GM21381 (cell line): Measurements from ENCODE around the gene CCDC51.

ENCODE experiments used
- ATAC-seq: cut with Tn5 transposase; IDR thresholded peaks from one replicate; pipeline ENCODE4 v1.9.1; 2021; ENCODE audit warnings: mild to moderate bottlenecking, moderate library complexity; ENCODE audit not compliant: unreplicated experiment

CCDC51 gene

GRCh38 chr3:48435223-48435595 lies 4.7 kb downstream of the CCDC51 start:
- no peak for ATAC-seq

GRCh38 chr3:48434591-48435222 lies 5.2 kb downstream of the CCDC51 start:
- ATAC-seq = no peak

- no peak for ATAC-seq
These were observed 6.3 kb downstream of the CCDC51 start for GRCh38 chr3:48433472-48434118.

GRCh38 chr3:48432411-48433371 lies 7.2 kb downstream of the CCDC51 start:
- ATAC-seq = no peak

GRCh38 chr3:48431224-48432029 lies 8.5 kb downstream of the CCDC51 start:
- ATAC-seq = no peak

GRCh38 chr3:48430708-48431101 lies 9.2 kb downstream of the CCDC51 start:
- ATAC-seq = no peak

GRCh38 chr3:48429960-48430707 lies 9.8 kb downstream of the CCDC51 start, which contains the start of gene PLXNB1:
PLXNB1 (minus strand) TSS chr3:48430086; CDS start chr3:48424611, 5,475 bp downstream.
- no peak for ATAC-seq

- peak; percentile 38 for ATAC-seq
These were observed 10.5 kb downstream of the CCDC51 start for GRCh38 chr3:48429317-48429959.

GRCh38 chr3:48428572-48429316 lies 11.2 kb downstream of the CCDC51 start:
- ATAC-seq = peak; percentile 47

- ATAC-seq = no peak
These were observed 11.8 kb downstream of the CCDC51 start for GRCh38 chr3:48428088-48428571.

GRCh38 chr3:48427630-48427962 lies 12.3 kb downstream of the CCDC51 start:
- ATAC-seq = no peak

GRCh38 chr3:48426944-48427629 lies 12.8 kb downstream of the CCDC51 start:
- no peak for ATAC-seq

GRCh38 chr3:48426401-48426909 lies 13.5 kb downstream of the CCDC51 start:
- no peak for ATAC-seq

GRCh38 chr3:48425281-48425812 lies 14.6 kb downstream of the CCDC51 start:
- no peak for ATAC-seq

- ATAC-seq = no peak
These were observed 15.8 kb downstream of the CCDC51 start for GRCh38 chr3:48423883-48424695.

GRCh38 chr3:48423241-48423882 lies 16.6 kb downstream of the CCDC51 start:
- no peak for ATAC-seq
